IPS-NIHi7 (cell line): ENCODE measurements around the gene PARP1.
"Not testable (repeated sequence)": the region's sequence is repeated elsewhere in the genome, so short reads cannot be mapped to it uniquely, and the experiment has no call there.

Experiments
- DNase-seq: peaks from one replicate; pipeline ENCODE4 v3.0.0; 2012; ENCODE audit warnings: mixed read lengths; ENCODE audit errors: extremely low spot score

PARP1 gene

DNA sequence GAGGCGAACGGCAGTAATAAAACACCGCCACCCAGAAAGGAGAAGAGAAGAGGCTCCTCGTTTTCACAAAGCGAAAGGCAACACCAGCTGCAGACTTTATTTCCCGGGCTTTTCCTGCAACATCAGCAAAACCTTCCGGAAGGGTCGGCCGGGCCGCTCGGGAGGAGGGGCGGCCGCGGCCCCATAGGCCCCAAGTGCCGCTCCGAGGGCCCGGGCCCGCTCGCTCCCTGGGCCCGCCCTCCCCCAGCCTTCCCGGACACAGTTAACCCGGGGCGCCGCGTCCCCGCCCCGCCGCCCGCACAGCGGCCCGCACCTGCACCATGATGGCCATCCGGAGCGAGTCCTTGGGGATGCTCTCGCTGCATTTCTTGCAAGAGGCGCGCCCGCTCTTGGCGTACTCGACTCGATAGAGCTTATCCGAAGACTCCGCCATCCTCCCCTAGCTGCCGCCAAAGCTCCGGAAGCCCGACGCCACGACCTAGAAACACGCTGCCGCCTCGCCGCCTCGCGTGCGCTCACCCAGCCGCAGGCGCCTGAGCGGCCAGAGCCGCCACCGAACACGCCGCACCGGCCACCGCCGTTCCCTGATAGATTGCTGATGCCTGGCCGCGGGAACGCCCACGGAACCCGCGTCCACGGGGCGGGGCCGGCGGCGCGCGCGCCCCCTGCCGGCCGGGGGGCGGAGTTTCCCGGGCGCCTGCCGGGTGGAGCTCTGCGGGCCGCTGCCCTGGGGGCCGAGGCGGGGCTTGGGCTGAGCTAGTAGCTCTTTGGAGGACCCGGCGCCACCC is at the start of gene PARP1:
Gene PARP1 (minus strand): TSS at position 597 of the 788 bp plus-strand sequence. CDS start 164 bp downstream, at position 433.
- peak; percentile 94 for DNase-seq

DNA sequence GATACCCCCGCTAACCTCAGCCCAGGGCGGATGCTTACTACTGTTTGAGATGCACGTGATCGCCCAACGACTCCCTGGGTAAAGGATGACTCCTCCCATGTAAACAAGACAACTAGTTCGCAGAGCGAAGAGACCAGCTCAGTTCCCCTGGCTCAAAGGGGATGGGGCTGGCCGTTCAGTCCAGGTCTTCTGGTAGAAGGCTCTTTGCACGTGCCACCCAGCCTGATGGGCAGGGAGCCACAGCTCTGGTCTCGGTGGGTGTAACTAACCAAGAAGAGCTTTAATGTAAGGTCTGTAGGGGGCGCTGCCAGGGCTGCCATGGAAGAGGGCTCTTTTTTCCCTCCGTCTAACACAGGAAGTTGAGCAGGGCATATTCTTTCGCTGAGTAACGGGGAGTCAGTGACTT is 49.4 kb upstream of the PARP1 start:
- DNase-seq, result peak; percentile 77

DNA sequence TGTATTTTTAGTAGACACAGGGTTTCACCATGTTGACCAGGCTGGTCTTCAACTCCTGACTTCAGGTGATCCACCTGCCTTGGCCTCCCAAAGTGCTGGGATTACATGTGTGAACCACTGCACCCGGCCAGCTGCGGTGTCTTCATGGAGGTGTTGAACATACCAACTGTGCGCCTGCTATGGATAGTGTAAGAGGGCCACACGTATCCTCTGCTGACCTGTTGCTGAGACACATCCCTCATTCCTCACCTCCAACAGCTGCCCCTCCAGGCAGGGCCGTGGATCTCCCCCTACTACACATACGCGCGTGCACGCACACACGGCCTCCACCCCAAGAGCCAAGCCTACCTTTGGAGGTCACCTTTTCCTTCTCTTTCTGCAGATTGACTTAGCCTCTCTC is 48.0 kb upstream of the PARP1 start:
- DNase-seq, result no peak

DNA sequence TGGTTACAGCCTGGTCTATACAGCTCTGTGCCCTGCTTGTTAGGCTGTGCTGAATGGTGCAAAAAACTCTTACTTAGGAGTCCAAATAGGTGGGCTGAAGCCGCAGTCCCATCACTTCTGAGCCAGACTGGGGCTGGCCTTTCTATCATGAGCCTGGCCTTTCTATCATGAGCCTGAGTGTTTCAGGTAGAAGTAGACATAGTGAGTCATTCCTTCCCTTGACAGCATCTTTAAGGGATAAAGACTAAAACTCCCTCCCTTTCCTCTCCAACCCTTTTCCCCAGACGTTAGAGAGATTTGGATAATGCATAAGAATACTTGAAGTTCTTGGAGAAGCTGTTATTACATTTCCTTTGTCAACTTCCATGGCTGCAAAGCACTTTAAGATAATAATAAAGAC is 46.5 kb upstream of the PARP1 start:
- DNase-seq, result no peak

DNA sequence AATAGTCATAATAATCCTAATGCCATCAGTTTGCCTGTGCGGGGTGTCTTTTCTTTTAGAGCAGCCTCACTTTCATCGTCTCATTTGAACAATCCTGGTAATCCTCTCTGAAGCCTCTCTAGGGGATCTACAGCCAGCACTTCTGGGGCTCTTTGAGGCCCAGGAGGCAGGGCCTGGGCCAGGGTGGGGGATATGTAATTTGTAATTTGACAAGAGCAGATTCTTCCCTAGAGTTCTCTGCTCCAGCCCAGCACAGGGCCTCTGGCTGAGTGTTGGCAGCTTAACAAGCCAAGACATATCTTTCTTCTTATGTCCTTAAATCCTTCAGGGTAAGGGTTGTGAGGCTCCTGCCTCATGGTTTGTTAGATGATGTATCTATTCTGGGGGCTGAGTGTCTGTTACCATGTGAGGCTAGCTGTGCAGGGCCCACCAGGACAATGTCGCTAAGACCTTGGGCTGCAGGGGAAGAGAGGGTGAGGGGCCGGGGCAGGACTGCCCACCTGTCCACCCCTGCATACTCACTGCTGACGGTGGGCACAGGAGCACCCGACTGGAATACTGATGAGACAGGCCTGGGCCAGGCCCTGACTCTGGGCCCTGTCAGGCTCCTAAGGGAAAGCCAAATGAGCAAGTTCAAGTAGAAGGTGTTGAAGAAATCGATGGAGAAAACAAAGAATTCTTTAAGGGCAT is 45.3 kb upstream of the PARP1 start:
- no peak for DNase-seq

DNA sequence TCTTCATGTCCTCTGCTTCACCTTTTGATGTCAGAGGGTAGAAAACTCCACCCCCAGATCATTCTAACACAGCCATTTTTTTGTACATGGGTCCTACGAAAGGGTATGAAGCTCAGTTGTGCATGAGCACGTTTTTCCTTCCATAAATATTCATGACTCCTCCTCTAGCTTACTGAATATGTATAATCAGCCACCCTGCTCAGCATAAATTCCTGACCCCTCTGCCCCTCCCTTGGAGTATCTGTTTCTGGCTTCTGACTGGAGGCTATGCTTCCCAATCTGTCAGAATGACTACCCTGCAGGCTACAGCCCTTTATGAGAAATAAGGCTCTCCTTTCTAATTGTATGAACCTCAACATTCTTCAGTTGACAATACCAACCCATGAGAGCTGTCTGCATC is 42.8 kb upstream of the PARP1 start:
- DNase-seq, result no peak

DNA sequence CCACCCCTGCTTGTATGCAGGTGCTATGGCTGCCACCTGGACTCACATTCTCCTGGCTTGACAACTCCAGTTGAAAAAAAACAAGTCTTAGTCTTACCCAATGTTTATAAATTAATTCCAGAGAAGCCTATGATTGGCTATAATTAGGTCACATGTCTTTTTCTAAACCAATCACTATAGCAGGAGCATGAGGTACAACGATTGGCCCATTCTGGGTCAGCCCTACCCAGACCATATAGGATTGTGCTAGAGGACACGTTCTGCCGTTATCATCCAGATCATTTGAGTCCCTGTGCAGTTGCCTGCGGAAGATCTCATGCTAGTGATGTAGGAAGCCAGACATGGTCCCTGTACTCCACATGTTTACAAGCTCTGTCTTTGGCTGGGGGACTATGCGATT is 41.9 kb upstream of the PARP1 start:
- no peak for DNase-seq

DNA sequence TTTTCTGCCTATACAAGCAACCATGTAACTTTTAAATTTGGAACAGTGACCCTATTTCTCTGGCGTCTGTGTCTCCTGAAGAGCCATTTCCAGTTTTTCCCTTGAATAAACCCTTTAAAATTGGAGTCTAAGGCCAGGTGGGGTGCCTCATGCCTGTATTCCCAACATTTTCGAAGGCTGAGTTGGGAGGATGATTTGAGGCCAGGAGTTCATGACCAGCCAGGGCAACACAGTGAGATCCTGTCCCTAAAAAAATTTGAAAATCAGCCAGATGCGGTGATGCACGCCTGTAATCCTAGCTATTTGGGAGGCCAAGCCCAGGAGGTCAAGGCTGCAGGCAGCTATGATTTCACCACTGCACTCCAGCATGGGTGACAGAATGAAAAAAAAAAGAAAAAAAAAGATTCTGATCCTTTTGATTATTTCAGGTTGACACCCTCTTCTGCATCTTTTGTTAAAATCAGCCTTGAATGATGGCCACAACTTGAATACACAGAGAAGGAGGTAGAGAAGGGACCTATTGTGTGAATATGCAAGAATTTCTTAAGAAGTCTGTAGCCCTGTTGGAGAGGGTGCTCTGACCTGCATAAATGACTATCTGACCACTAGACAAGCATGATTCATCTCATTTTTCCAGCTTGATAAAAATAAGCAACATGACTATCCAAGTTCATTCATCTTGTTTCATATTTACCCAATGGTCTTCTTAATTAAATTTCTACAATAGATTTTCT is 40.2 kb upstream of the PARP1 start:
- no peak for DNase-seq

DNA sequence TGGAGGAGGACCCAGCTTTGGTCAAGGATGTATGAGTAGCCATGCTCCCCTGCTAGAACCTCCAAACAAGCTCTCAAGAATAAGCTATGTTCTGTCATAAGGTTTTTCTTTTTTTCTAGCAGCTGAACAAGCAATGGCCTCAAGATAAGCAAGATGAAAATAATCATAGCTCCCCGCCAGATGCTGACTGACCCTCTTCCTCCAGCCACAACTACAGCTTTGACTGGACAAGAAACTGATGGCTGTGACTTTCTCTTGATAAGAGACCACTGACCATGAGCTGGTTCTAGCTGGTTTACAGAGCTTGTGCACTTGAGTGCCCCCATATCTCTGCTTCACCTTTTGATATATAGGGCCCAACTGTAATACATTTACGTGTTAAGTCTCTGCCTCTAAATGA is 38.2 kb upstream of the PARP1 start:
- DNase-seq, result no peak

DNA sequence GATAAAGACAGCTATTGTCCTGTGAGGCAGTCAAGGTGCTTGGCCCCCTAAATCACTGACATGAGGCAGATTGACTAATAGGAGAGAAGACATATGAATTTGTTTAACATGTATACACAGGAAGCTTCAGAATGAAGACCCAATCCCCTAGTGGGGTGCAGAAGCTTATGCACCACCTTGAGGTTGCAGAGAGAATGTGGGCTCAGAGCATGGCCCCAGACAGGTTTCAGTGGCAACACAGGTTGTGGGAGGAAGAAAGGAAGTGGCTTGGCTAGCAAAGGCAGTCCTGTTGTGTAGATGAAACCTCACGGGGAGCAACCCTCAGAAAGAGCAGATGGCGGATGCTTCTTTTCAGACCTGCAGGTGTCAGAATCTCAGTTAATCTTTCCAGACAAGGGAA is 37.0 kb upstream of the PARP1 start:
- no peak for DNase-seq

DNA sequence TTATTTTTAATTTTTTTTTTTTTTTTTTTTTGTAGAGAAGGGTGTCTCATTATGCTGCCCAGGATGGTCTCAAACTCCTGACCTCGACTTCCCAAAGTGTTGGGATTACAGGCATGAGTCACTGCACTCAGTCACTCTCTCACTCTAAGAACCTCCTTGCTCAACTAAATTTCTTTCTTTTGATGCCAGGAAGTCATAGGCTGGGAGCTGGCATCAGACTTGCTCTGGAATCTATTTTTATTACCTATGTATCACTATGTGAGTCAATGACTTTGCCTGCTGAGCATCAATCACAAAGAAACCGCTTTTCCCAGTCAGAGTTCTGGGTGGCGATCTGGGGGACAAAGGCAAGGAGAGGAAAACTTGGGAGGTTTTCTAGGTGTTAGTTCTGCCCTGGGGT is 35.5 kb upstream of the PARP1 start:
- no peak for DNase-seq

DNA sequence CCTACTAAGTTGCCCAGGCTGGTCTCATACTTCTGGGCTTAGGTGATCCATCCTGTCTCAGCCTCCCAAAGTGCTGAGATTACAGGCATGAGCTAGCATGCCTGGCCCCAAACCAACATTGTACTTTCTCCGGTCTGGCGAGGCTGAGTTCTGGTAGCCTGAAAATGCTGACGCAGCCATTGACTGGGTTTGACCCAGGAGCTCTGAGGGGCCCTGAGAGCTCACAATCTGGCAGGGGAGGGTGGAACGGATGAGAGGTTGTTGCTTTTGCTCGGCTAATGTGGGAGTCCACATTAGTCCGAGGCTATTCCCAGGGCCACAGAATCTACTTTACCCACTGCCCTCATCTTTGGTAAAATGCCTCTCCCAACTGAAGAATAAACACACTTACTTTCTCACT is 35.1 kb upstream of the PARP1 start:
- DNase-seq, result no peak

DNA sequence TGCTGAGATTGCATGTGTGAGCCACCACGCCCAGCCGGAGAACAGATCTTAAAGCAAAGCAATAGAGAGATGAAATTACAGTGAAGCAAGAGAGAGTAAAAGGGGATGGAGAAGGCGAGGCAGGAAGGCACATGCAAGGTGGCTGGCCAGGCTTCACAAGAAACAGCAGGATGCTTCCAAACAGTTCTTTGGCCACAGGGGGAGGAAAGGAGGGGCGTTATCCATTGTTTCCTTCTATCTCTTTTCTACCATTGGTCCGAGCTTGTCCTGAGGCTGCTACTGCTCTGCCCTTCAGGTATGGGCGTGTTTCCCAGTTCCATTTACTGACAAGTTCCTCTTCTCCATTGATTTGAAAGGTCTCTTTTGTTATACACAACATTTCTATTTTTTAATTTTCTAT is 33.7 kb upstream of the PARP1 start:
- DNase-seq, result no peak

DNA sequence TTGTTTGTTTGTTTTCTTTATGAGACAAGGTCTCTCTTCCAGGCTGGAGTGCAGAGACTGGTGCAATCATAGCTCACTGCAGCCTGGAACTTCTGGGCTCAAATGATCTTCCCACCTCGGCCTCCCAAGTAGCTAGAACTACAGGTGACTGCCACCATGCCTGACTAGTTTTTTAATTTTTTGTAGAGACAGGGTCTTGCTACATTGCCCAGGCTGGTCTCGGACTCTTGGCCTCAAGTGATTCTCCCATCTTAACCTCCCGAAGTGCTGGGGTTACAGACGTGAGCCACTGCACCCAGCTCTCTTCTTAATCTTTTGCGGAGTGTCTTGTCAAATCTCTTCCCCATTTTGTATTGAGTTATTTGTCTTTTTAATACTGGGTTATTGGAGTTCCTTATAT is 32.6 kb upstream of the PARP1 start:
- DNase-seq, result no peak

DNA sequence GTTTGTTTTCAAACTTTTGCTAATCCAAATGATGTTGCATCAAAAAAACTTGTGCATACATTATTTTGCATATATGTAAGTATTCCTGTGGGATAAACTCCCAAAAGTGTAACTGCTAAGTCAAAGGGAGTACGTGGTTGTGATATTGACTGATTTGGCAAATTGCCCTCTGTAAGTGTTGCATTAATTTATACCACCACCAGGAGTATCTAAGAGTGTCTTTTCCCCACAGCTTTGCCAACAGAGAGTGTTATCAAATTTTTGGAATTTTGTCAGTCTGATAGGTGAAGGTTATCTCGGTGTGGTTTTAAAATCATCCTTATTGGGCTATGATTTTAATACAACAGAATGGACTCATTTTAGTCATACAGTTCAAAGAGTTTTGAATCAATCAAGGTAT is 30.1 kb upstream of the PARP1 start:
- DNase-seq, result no peak

DNA sequence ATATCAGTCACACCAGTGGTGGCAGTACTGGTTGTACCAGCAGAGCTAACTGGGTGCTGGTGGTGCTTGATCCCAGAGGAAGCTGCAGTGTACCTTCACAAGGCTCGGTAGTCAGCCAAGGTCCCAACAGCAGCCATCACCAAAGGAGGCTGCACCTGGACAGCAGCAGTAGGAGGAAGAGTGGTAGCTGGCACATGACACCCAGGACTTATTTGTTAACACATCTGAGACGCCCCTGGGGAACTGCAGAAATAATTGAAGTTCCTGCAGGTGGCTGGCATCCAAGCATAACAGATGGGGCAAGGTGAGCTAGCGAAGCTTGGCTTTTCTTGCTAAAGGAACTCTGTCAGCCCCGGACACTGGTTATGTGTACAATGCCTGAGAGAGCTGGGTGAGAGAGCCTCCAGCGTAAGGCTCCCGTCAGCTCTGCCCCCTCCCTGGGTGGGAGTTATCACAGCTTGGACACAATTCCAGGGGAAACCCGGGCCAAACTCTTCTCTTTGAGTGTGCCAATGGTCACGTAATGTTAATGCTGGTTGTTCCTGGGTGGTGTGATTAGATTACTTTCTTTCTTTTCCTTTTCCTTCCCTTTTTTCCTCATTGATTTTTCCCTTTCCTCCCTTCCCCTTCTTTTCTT is 29.1 kb upstream of the PARP1 start:
- DNase-seq, result no peak

DNA sequence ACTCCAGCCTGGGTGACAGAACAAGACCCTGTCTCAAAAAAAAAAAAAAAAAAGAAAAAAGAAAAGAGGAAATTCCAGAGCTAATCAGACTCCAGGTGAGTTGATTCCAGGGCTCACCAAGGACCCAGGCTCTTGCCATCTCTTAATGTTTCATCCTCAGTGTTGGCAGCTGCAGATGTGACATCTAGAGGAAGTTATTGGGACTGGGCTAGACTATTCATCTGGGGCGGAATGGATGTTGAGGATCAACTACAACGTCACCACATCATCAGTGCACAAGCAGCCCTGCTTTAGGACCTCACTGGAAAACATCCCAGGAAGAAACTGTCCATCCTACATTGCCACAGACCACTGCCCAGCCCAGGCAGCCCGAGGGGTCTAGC is 28.6 kb upstream of the PARP1 start:
- no peak for DNase-seq

DNA sequence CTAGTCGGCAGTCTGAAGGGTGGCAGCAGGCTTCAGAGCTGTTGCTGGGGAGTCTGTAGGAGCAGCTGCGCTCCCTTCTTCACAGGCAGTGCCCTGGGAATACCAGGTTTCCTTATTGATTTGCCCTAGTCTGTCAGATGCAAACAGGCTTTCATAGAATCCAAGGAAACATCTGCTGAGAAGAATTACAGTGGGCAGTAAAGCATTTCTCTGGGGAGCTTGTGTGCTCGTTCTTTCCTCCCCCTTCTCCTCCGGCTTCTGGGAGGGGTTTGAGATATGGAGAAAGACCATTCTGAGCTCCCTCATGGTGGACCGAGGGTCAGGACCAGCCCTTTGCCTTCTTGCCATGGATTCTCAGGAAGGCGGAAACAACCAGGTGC is 25.4 kb upstream of the PARP1 start:
- DNase-seq, result no peak

DNA sequence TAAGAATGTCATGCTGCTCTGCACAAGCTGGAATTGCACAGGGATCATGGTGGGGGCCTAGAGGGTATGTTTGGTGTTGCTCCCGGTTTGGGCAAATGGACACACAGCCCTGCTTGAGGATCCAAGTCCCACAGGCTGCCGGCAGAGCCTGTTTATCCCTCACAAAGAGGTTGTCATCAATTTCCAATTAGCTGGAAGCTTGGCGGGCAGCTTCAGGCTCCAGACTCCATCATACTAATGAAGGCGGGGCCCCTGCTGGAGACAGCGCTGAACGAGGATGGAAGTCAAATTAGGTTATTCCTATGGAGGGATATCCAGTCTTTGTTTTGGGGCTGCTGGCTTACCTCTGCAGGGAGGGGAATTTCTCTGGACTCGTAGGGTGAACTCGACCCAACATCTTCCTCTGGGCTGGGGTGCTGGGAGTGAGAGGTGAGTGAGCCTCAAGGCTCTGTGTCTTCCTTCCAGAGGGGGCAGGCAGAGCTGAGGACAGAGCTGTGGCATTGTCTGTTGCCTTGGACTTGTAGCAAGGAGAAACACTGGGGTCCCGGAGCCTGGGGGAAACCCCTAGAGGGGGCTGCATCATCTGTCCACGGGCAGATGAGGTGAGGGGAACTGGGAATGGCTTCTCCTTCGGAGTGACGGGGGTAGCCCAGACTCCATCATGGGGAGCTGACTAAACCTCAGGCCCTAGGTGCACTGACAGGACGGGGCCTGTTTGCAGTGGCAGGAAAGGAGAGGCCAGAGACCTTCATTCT is 24.9 kb upstream of the PARP1 start:
- no peak for DNase-seq

DNA sequence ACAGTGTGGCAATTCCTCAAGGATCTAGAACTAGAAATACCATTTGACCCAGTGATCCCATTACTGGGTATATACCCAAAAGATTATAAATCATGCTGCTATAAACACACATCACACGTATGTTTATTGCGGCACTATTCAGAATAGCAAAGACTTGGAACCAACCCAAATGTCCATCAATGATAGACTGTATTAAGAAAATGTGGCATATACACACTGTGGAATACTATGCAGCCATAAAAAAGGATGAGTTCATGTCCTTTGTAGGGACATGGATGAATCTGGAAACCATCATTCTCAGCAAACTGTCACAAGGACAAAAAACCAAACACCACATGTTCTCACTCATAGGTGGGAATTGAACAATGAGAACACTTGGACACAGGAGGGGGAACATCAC is 24.0 kb upstream of the PARP1 start:
- DNase-seq, result not testable (repeated sequence)

DNA sequence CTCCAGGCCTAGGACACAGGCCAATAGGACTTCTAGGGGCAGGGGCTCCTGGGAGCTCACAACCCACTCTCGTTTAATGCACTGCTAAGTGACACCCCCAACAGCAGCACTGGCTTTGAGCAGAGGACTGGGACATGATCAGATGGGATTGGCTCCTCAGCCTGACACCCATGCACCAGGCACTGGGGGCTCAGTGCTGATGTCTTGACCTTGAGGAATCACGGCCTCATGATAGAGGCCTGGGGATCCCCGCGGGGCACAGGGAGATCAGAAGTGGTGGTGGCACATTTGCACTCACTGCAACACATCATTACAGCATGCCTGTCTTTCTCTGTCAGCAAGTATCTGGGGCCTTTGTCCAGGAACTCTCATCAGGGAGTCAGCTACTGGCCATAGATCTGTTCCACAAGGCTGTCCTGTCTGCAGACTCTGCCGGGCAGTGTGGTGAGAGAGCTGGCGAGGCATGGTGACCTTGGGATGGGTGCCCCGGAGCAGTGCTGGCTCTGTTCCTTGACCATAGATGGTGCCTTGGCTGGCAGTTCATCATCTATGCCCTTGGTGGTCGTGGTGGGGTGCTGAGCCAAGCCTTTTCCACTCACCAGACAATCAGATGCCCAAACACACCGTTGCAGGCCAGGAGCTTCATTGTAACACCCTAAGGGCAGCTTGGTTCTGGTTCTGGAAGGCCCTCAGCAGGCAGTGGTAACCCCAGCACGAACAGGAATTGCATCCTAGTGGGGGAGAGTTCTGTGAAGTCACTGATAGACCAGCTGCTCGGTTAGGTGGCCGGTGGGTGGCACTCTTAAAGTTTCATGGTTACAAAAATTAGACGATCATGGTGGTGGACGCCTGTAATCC is 22.2 kb upstream of the PARP1 start:
- DNase-seq, result no peak
